OCI-LY7 (cell line): Measurements from ENCODE around the gene NTM. TPM values are rescaled to one million over a fixed set of nuclear protein-coding genes. Genes with fewer than 3 reads are reported as not detected.

Source experiments
- BruUV-seq: library from RNA; stranded (reverse); fragments of 400-500 nt; replicated peaks from 2 replicates; lab custom pipeline; 2021; lab: Mats Ljungman, UMichigan
- CTCF ChIA-PET: fragments of 300-600 bp; sonication (Branson Sonifier 250); formaldehyde crosslinking; loops from one replicate; lab custom pipeline; 2022; ENCODE audit warnings: antibody characterized with exemption; ENCODE audit not compliant: unreplicated experiment; lab: Charles Lee
- POLR2A ChIA-PET: fragments of 300-600 bp; sonication (Branson Sonifier 250); formaldehyde crosslinking; loops from one replicate; lab custom pipeline; 2022; ENCODE audit warnings: antibody characterized with exemption; lab: Charles Lee
- DNase-seq: peaks from one replicate; pipeline ENCODE4 v3.0.0-alpha.2; 2015; ENCODE audit warnings: low spot score
- H2AFZ ChIP-seq: fragments of 200-600 bp; sonication (generic), shearing (Covaris generic); 2 replicates; pipeline ENCODE4 v1.6.1; 2014; ENCODE audit warnings: mild to moderate bottlenecking, antibody characterized with exemption, low read length, moderate library complexity
- H3K27ac ChIP-seq: fragments of 200-600 bp; sonication (generic); 2 replicates; pipeline ENCODE4 v1.5.1; 2014; ENCODE audit warnings: mixed run types, low read depth, mild to moderate bottlenecking, moderate library complexity, low read length, inconsistent platforms; ENCODE audit not compliant: poor library complexity, severe bottlenecking
- H3K36me3 ChIP-seq: fragments of 200-600 bp; sonication (generic); 2 replicates; pipeline ENCODE4 v1.6.1; 2014; ENCODE audit warnings: mild to moderate bottlenecking, antibody characterized with exemption, low read length, moderate library complexity, mixed read lengths; ENCODE audit not compliant: insufficient read depth
- H3K4me1 ChIP-seq: fragments of 200-600 bp; sonication (generic); 2 replicates; pipeline ENCODE4 v1.5.1; 2014; ENCODE audit warnings: mild to moderate bottlenecking, low read length; ENCODE audit not compliant: insufficient read depth, poor library complexity, severe bottlenecking
- H3K4me2 ChIP-seq: fragments of 200-600 bp; sonication (generic); 2 replicates; pipeline ENCODE4 v1.6.1; 2014; ENCODE audit warnings: mild to moderate bottlenecking, low read length
- H3K4me3 ChIP-seq: fragments of 200-600 bp; sonication (generic); 2 replicates; pipeline ENCODE4 v1.5.1; 2014; ENCODE audit warnings: mild to moderate bottlenecking, low read depth, low read length; ENCODE audit not compliant: poor library complexity, severe bottlenecking
- H3K79me2 ChIP-seq: fragments of 200-600 bp; sonication (generic); 2 replicates; pipeline ENCODE4 v1.6.1; 2016; ENCODE audit warnings: low read depth, mild to moderate bottlenecking, low read length, moderate library complexity, mixed read lengths; ENCODE audit not compliant: insufficient read depth
- H3K9me2 ChIP-seq: fragments of 200-600 bp; sonication (generic); 2 replicates; pipeline ENCODE4 v1.6.1; 2016; ENCODE audit warnings: mild to moderate bottlenecking, low read length, mixed read lengths; ENCODE audit not compliant: insufficient read depth
- H3K9me3 ChIP-seq: fragments of 200-600 bp; sonication (generic); 2 replicates; pipeline ENCODE4 v1.6.1; 2014; ENCODE audit warnings: mild to moderate bottlenecking, mixed run types, low read length, mixed read lengths
- H4K20me1 ChIP-seq: fragments of 200-600 bp; sonication (generic); 2 replicates; pipeline ENCODE4 v1.6.1; 2014; ENCODE audit warnings: mild to moderate bottlenecking, antibody characterized with exemption, low read length, moderate library complexity, mixed read lengths; ENCODE audit not compliant: insufficient read depth
- EZH2phosphoT487 ChIP-seq: fragments of 200-600 bp; sonication (generic); IDR thresholded peaks from 2 replicates; pipeline ENCODE4 v1.6.1; 2018; ENCODE audit warnings: low read depth, borderline replicate concordance, mild to moderate bottlenecking, mixed run types, antibody characterized with exemption, low read length, moderate library complexity, mixed read lengths
- intact Hi-C: fragments of 100-400 bp; cut with micrococcal nuclease; formaldehyde crosslinking; loops from one replicate; pipeline ENCODE4 v1.10.0; 2022; ENCODE audit not compliant: unreplicated experiment
- total RNA-seq, 2 experiments: library from RNA; depleted of rRNA in 1 of 2; stranded (reverse); fragments of >200 nt in 1 of 2; shearing (Covaris generic) in 1 of 2; gene quantifications; 2 replicates each; pipeline ENCODE4 v1.2.3, GENCODE V29; 2014 to 2022
- TF ChIP-seq, protein P1 (sequence below): fragments of 200-600 bp; sonication (generic); conservative IDR thresholded peaks from 2 replicates; pipeline ENCODE4 v1.5.1; 2014; ENCODE audit warnings: mild to moderate bottlenecking, antibody characterized with exemption, low read length, moderate library complexity, mixed read lengths

Gene NTM
- total RNA-seq, 2 experiments from 2014 or later: not detected

DNA sequence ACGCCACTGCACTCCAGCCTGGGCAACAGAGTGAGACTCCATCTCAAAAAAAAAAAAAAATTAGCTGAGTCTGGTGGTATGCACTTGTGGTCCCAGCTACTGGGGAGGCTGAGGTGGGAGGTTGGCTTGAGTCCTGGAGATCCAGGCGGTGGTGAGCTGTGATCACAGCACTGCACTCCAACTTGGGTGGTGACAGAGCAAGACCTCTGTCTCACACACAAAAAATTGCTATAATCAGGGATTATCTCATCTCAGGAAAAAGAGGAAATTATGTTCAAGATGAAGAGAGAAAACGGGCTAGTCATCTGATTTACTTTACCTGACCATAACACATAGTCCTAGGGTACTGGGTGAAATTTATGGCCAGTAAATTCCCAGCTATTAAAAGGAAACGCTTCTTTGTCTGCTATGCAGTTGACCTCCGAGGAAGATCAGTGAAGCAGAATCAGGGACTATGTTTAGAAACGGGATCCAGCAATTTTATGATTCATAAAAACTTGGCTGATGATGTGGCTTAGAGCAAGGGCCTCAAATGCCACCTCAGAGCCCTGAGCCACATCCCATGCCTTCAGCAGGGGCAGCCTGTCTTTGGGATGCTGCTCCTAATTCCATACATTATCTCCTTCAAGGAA, 386.2 kb downstream of the NTM start:
- no peaks in the 10 kb centered on the region for H3K4me1 ChIP-seq
- no peak for DNase-seq
- H3K79me2 ChIP-seq: no peaks in the 10 kb centered on the region
- H4K20me1 ChIP-seq: no peaks in the 10 kb centered on the region
- no peak overlapping the region for H2AFZ ChIP-seq
- H3K27ac ChIP-seq: no peak overlapping the region
- no TSS peak for BruUV-seq
- no peaks in the 10 kb centered on the region for H3K36me3 ChIP-seq
- ChIA-PET CTCF (no interaction called here), POLR2A (interaction anchor here (0.6 kb wide), 1 partner anchor 161 kb away, joined by 3 read pairs; no protein-coding TSS in a partner anchor)
- intact Hi-C loops: no loop called here
- TF ChIP-seq EZH2phosphoT487: no peak
- TF ChIP-seq, protein P1, sequence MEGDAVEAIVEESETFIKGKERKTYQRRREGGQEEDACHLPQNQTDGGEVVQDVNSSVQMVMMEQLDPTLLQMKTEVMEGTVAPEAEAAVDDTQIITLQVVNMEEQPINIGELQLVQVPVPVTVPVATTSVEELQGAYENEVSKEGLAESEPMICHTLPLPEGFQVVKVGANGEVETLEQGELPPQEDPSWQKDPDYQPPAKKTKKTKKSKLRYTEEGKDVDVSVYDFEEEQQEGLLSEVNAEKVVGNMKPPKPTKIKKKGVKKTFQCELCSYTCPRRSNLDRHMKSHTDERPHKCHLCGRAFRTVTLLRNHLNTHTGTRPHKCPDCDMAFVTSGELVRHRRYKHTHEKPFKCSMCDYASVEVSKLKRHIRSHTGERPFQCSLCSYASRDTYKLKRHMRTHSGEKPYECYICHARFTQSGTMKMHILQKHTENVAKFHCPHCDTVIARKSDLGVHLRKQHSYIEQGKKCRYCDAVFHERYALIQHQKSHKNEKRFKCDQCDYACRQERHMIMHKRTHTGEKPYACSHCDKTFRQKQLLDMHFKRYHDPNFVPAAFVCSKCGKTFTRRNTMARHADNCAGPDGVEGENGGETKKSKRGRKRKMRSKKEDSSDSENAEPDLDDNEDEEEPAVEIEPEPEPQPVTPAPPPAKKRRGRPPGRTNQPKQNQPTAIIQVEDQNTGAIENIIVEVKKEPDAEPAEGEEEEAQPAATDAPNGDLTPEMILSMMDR: no peak
- no peak overlapping the region for H3K4me2 ChIP-seq
- no peaks in the 10 kb centered on the region for H3K9me3 ChIP-seq
- H3K9me2 ChIP-seq: no peaks in the 10 kb centered on the region
- H3K4me3 ChIP-seq: no peak overlapping the region

GRCh38 chr11:131758726-131759125, 388.3 kb downstream of the NTM start:
- no peaks in the 10 kb centered on the region for H3K36me3 ChIP-seq
- intact Hi-C loops: no loop called here
- H3K4me1 ChIP-seq: no peaks in the 10 kb centered on the region
- TF ChIP-seq, protein P1: no peak
- no peak for TF ChIP-seq EZH2phosphoT487
- ChIA-PET POLR2A (interaction anchor here (0.7 kb wide), 1 partner anchor 15 kb away, joined by 4 read pairs; no protein-coding TSS in a partner anchor), CTCF (interaction anchor here (0.6 kb wide), 1 partner anchor 48 kb away, joined by 7 read pairs; no protein-coding TSS in a partner anchor)
- H3K9me2 ChIP-seq: no peaks in the 10 kb centered on the region
- no peak overlapping the region for H3K4me2 ChIP-seq
- no TSS peak for BruUV-seq
- DNase-seq: no peak
- H3K27ac ChIP-seq: no peak overlapping the region
- no peaks in the 10 kb centered on the region for H3K9me3 ChIP-seq
- no peaks in the 10 kb centered on the region for H4K20me1 ChIP-seq
- no peak overlapping the region for H2AFZ ChIP-seq
- H3K79me2 ChIP-seq: no peaks in the 10 kb centered on the region
- no peak overlapping the region for H3K4me3 ChIP-seq

DNA sequence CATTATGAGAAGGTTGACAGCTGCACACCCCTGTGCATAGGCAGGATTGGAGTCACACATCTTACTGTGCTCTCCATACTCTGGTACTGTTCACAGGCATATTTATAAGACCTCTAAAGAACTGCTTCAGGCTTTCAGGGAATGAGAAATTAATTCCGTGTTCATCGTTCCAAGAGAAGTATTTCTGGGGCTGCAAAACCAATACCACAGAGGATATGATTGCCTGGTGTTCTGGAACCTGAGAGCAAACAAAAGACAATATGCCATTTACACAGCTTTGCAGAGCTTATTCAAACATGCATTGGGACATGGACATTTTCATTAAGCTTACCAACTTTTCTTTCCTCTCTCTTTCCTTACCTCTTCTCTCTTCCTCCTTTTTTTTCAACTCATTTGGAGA, 388.7 kb downstream of the NTM start:
- POLR2A ChIA-PET: interaction anchor here (0.7 kb wide), 1 partner anchor 15 kb away, joined by 4 read pairs; no protein-coding TSS in a partner anchor
- no peaks in the 10 kb centered on the region for H3K9me3 ChIP-seq
- no peaks in the 10 kb centered on the region for H3K36me3 ChIP-seq
- no peaks in the 10 kb centered on the region for H3K4me1 ChIP-seq
- no peak overlapping the region for H3K4me3 ChIP-seq
- intact Hi-C loops: no loop called here
- no peak overlapping the region for H3K27ac ChIP-seq
- no peak overlapping the region for H3K4me2 ChIP-seq
- no peaks in the 10 kb centered on the region for H3K79me2 ChIP-seq
- no peaks in the 10 kb centered on the region for H4K20me1 ChIP-seq
- DNase-seq: no peak
- TF ChIP-seq, protein P1: no peak
- TF ChIP-seq EZH2phosphoT487: no peak
- CTCF ChIA-PET: no interaction called here
- no TSS peak for BruUV-seq
- no peak overlapping the region for H2AFZ ChIP-seq
- no peaks in the 10 kb centered on the region for H3K9me2 ChIP-seq
